ENCODE data around the gene ASPA.

Gene ASPA

DNA sequence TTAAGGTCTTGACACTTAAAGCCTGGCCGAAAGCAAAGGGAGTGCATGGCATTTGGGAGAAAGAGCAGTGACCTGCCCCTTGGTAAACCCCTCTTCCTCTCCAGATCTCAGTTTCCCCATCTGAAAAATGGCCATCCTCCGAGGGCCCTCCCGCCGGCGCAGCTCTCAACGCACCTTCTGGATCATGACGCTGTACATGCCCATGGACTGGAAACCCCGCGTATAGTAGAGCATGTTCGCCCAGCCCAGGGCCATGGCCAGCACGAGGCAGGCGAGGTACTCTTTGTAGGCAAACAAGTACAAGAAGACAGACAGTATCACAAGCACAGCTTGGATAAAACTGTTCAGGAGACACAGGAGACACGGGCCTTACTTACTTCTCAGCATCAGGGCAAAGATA, 48.2 kb downstream of the ASPA start:
- DNase-seq (ENCODE audit: low read depth), result no peak
- TF ChIP-seq, protein P1, sequence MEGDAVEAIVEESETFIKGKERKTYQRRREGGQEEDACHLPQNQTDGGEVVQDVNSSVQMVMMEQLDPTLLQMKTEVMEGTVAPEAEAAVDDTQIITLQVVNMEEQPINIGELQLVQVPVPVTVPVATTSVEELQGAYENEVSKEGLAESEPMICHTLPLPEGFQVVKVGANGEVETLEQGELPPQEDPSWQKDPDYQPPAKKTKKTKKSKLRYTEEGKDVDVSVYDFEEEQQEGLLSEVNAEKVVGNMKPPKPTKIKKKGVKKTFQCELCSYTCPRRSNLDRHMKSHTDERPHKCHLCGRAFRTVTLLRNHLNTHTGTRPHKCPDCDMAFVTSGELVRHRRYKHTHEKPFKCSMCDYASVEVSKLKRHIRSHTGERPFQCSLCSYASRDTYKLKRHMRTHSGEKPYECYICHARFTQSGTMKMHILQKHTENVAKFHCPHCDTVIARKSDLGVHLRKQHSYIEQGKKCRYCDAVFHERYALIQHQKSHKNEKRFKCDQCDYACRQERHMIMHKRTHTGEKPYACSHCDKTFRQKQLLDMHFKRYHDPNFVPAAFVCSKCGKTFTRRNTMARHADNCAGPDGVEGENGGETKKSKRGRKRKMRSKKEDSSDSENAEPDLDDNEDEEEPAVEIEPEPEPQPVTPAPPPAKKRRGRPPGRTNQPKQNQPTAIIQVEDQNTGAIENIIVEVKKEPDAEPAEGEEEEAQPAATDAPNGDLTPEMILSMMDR (IDR thresholded peaks at IDR 0.05; ENCODE audit: low read depth, low read length), result no peak
- TF ChIP-seq, protein P2, sequence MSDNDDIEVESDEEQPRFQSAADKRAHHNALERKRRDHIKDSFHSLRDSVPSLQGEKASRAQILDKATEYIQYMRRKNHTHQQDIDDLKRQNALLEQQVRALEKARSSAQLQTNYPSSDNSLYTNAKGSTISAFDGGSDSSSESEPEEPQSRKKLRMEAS (IDR thresholded peaks at IDR 0.05; ENCODE audit: low read depth, low read length), result no peak
- TF ChIP-seq POLR2A (IDR thresholded peaks at IDR 0.05; ENCODE audit: extremely low read depth, insufficient read length) (no peak), MYC (IDR thresholded peaks at IDR 0.05; ENCODE audit: low read depth, low read length) (no peak)
- H3K4me3 ChIP-seq (ENCODE audit: low read depth, low read length), result no peak overlapping the region

DNA sequence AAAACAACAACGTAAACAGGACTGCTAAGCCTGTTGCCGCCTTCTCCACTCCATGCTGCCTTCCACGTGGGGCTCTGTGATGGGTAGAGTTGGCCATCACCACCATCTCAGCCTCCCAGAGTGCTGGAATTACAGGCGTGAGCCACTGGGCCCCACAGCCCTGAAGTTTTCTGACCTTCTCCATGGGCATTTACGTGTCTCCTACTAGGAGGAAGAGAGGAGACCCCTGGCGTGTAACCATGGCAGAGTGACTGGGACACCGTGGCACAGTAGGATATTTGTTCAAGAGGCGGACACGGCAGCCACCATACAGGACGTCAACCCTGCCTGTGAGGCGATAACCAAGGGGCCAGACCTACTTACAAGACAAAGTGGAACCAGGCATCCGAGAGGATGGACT, 50.7 kb downstream of the ASPA start:
- DNase-seq (ENCODE audit: low read depth), result no peak
- H3K4me3 ChIP-seq (ENCODE audit: low read depth, low read length), result no peak overlapping the region

DNA sequence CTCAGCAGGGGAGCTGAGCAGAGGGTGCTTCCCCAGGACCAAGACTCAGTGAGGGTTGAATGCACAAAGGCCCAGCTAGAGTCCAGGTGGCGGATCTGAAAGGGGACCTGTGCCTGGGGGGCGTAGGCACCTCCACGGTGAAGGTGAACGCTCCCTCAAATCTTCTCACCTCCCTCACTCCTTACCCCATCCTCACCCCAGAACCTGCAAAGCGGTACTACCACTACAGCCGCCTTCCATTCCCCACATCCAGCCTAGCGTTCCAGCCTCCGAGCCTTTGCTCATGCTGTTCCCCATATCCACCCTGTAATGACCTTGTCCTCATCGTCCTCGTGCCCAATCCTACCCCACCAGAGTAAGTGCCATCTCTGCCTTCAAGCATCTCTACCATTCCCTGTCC, 51.2 kb downstream of the ASPA start:
- no peak overlapping the region for H3K4me3 ChIP-seq (ENCODE audit: low read depth, low read length)
- TF ChIP-seq, protein P2 (IDR thresholded peaks at IDR 0.05; ENCODE audit: low read depth, low read length), result no peak
- TF ChIP-seq MYC (IDR thresholded peaks at IDR 0.05; ENCODE audit: low read depth, low read length) (no peak), POLR2A (IDR thresholded peaks at IDR 0.05; ENCODE audit: extremely low read depth, insufficient read length) (no peak)
- TF ChIP-seq, protein P1 (IDR thresholded peaks at IDR 0.05; ENCODE audit: low read depth, low read length), result no peak
- no peak for DNase-seq (ENCODE audit: low read depth)

More for the DNA sequence above, 50.7 kb downstream of the ASPA start:
- TF ChIP-seq, protein P2 (IDR thresholded peaks at IDR 0.05; ENCODE audit: low read depth, low read length), result no peak
- TF ChIP-seq POLR2A (IDR thresholded peaks at IDR 0.05; ENCODE audit: extremely low read depth, insufficient read length) (no peak), MYC (IDR thresholded peaks at IDR 0.05; ENCODE audit: low read depth, low read length) (no peak)
- TF ChIP-seq, protein P1 (IDR thresholded peaks at IDR 0.05; ENCODE audit: low read depth, low read length), result no peak

DNA sequence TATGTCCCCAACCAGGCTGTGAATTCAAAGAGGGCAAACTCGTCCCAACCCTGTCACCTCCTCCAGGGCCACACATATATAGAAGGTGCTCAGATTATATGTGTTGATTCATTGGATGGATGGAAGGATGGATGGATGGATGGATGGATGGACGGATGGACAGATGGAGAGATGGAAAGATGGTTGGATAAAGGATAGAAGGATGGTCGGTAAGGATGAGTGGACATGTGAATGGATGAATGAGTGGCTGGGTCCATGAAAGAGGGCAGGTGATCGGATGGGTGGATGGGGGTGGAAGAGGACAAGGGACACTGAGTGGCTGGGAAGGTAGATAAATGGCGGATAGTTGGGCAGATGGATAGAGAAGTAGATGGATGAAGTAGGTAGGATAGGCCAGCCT, 51.7 kb downstream of the ASPA start:
- no peak for DNase-seq (ENCODE audit: low read depth)
- TF ChIP-seq, protein P2 (IDR thresholded peaks at IDR 0.05; ENCODE audit: low read depth, low read length), result no peak
- TF ChIP-seq MYC (IDR thresholded peaks at IDR 0.05; ENCODE audit: low read depth, low read length), result no peak
- TF ChIP-seq, protein P1 (IDR thresholded peaks at IDR 0.05; ENCODE audit: low read depth, low read length), result no peak
- no peak for TF ChIP-seq POLR2A (IDR thresholded peaks at IDR 0.05; ENCODE audit: extremely low read depth, insufficient read length)
- no peak overlapping the region for H3K4me3 ChIP-seq (ENCODE audit: low read depth, low read length)

DNA sequence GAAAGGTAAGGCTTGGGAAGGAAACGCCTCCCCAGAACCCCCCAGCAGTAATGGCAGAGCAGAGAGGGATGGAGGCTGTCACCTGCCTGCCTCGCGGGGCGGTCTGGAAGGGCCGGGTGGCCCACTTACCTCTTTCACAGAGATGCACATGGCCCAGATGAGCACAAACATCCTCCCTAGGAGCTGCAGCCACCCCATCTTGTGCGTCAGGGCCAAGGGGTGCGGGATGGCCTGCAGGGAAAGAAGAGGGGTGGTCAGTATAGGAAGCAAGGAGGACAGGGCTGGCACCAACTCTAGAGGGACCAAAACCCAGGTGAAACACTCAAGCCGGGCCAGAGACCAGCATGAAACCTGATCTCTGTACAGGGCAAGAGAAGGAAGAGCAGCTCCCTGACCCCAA, 52.1 kb downstream of the ASPA start:
- no peak overlapping the region for H3K4me3 ChIP-seq (ENCODE audit: low read depth, low read length)
- no peak for DNase-seq (ENCODE audit: low read depth)
- TF ChIP-seq, protein P2 (IDR thresholded peaks at IDR 0.05; ENCODE audit: low read depth, low read length), result no peak
- TF ChIP-seq MYC (IDR thresholded peaks at IDR 0.05; ENCODE audit: low read depth, low read length), result no peak
- no peak for TF ChIP-seq POLR2A (IDR thresholded peaks at IDR 0.05; ENCODE audit: extremely low read depth, insufficient read length)
- TF ChIP-seq, protein P1 (IDR thresholded peaks at IDR 0.05; ENCODE audit: low read depth, low read length), result no peak

Measured in NB4 (cell line).